SK-N-SH (cell line): ENCODE data around the gene LAPTM4A. TPM values are rescaled to one million over a fixed set of nuclear protein-coding genes. Genes with fewer than 3 reads are reported as not detected.

Experiments
- CTCF ChIA-PET: fragments of 300-600, 350-600 bp; formaldehyde crosslinking; extraction: SDS; loops from one replicate; lab custom pipeline; 2021; lab: Yijun Ruan, JAX
- POLR2A ChIA-PET: fragments of 350-600 bp; sonication (Branson Sonifier 250); formaldehyde crosslinking; extraction: SDS; loops from one replicate; lab custom pipeline; 2020; ENCODE audit warnings: antibody characterized with exemption, inconsistent platforms; lab: Yijun Ruan, JAX
- DNase-seq: peaks from one replicate; pipeline ENCODE4 v3.0.0; 2012
- H2AFZ ChIP-seq: fragments of 200-600 bp; sonication (generic); 2 replicates; pipeline ENCODE4 v1.8.1; 2016; ENCODE audit warnings: antibody characterized with exemption, mild to moderate bottlenecking, low read depth
- H3F3A ChIP-seq: fragments of 200-600 bp; sonication (generic); replicated peaks from 2 replicates; pipeline ENCODE3; 2016; ENCODE audit warnings: antibody characterized with exemption, mild to moderate bottlenecking; ENCODE audit not compliant: insufficient read depth
- H3K27ac ChIP-seq, 2 experiments: fragments of 200-500 bp in 1 of 2; fragments of 200-600 bp in 1 of 2; sonication (Bioruptor generic) in 1 of 2; sonication (generic), shearing (Covaris generic) in 1 of 2; 2 replicates each; pipeline versions ENCODE4 v1.5.1 to v1.6.1; 2014 to 2016; ENCODE audit warnings: low read depth in 2 of 2, inconsistent platforms in 1 of 2, low read length in 1 of 2, mild to moderate bottlenecking in 1 of 2, mixed read lengths in 1 of 2
- H3K27me3 ChIP-seq: fragments of 200-600 bp; sonication (generic), shearing (Covaris generic); 2 replicates; pipeline ENCODE4 v1.6.1; 2016; ENCODE audit warnings: mixed run types; ENCODE audit not compliant: insufficient read depth
- H3K36me3 ChIP-seq, 2 experiments: fragments of 200-500 bp in 1 of 2; fragments of 200-600 bp in 1 of 2; sonication (Bioruptor generic) in 1 of 2; sonication (generic) in 1 of 2; replicated peaks in 1 of 2; 2 replicates each; pipeline versions ENCODE3 to v1.5.1; 2014 to 2016; ENCODE audit warnings: low read length in 1 of 2, mild to moderate bottlenecking in 1 of 2; ENCODE audit not compliant: insufficient read depth in 2 of 2, control insufficient read depth in 1 of 2
- H3K4me1 ChIP-seq, 2 experiments: fragments of 200-500 bp in 1 of 2; fragments of 200-600 bp in 1 of 2; sonication (Bioruptor generic) in 1 of 2; sonication (generic), shearing (Covaris generic) in 1 of 2; 2 replicates each; pipeline versions ENCODE4 v1.5.1 to v1.6.1; 2014 to 2016; ENCODE audit warnings: low read depth in 1 of 2, low read length in 1 of 2, mixed run types in 1 of 2; ENCODE audit not compliant: insufficient read depth in 2 of 2, control insufficient read depth in 1 of 2
- H3K4me2 ChIP-seq: fragments of 200-600 bp; sonication (generic), shearing (Covaris generic); 2 replicates; pipeline ENCODE4 v1.6.1; 2017; ENCODE audit warnings: mixed run types
- H3K4me3 ChIP-seq, 2 experiments: fragments of 200-500 bp in 1 of 2; fragments of 200-600 bp in 1 of 2; sonication (Bioruptor generic) in 1 of 2; sonication (generic), shearing (Covaris generic) in 1 of 2; 2 replicates each; pipeline versions ENCODE4 v1.5.1 to v1.8.1; 2014 to 2016; ENCODE audit warnings: low read depth in 2 of 2, inconsistent platforms in 1 of 2, low read length in 1 of 2, mild to moderate bottlenecking in 1 of 2, mixed read lengths in 1 of 2, moderate library complexity in 1 of 2
- H3K79me2 ChIP-seq: fragments of 200-600 bp; sonication (generic); 2 replicates; pipeline ENCODE4 v1.8.1; 2017; ENCODE audit warnings: mild to moderate bottlenecking; ENCODE audit not compliant: insufficient read depth
- H3K9ac ChIP-seq: fragments of 200-600 bp; sonication (generic); 2 replicates; pipeline ENCODE4 v1.6.1; 2017; ENCODE audit warnings: mixed run types
- H3K9me2 ChIP-seq: fragments of 200-600 bp; sonication (generic); 2 replicates; pipeline ENCODE4 v1.6.1; 2017; ENCODE audit warnings: mixed run types
- H3K9me3 ChIP-seq: fragments of 200-600 bp; sonication (generic); 2 replicates; pipeline ENCODE4 v1.6.1; 2017; ENCODE audit warnings: mixed run types, mild to moderate bottlenecking, moderate library complexity
- H4K20me1 ChIP-seq: fragments of 200-600 bp; sonication (generic); 2 replicates; pipeline ENCODE4 v1.6.1; 2017; ENCODE audit warnings: mild to moderate bottlenecking, mixed run types; ENCODE audit not compliant: insufficient read depth
- CHD2 ChIP-seq: fragments of 150-350 bp; IDR thresholded peaks from 2 replicates; pipeline ENCODE4 v1.6.1; 2018; ENCODE audit warnings: low read length; ENCODE audit not compliant: partially characterized antibody
- ELF1 ChIP-seq: IDR thresholded peaks from 2 replicates; pipeline ENCODE4 v1.4.0; 2012
- EZH2phosphoT487 ChIP-seq: fragments of 200-600 bp; sonication (generic); IDR thresholded peaks from 2 replicates; pipeline ENCODE4 v1.6.1; 2017; ENCODE audit warnings: low read depth, mixed run types, mild to moderate bottlenecking, antibody characterized with exemption, moderate library complexity, borderline replicate concordance
- FOSL2 ChIP-seq: IDR thresholded peaks from 2 replicates; pipeline ENCODE4 v1.4.0; 2012; ENCODE audit warnings: low read depth, mild to moderate bottlenecking, moderate library complexity, borderline replicate concordance
- FOXJ3 ChIP-seq: sonication (generic); formaldehyde crosslinking; IDR thresholded peaks from 2 replicates; pipeline ENCODE4 v1.5.1; 2020; ENCODE audit warnings: mild to moderate bottlenecking, missing genetic modification reagents
- GABPA ChIP-seq: IDR thresholded peaks from 2 replicates; pipeline ENCODE4 v1.4.0; 2012; ENCODE audit warnings: low read depth, mild to moderate bottlenecking
- IRF3 ChIP-seq: fragments of 150-350 bp; IDR thresholded peaks from 2 replicates; pipeline ENCODE4 v1.6.1; 2016; ENCODE audit warnings: mild to moderate bottlenecking, low read depth, low read length
- JUND ChIP-seq: IDR thresholded peaks from 2 replicates; pipeline ENCODE4 v1.4.0; 2012
- MEF2A ChIP-seq: IDR thresholded peaks from 2 replicates; pipeline ENCODE4 v1.4.0; 2012; ENCODE audit warnings: low read depth, borderline replicate concordance
- NFIC ChIP-seq: IDR thresholded peaks from 2 replicates; pipeline ENCODE4 v1.4.0; 2012; ENCODE audit warnings: borderline replicate concordance
- PBX3 ChIP-seq: IDR thresholded peaks from 2 replicates; pipeline ENCODE4; 2012
- POLR2AphosphoS5 ChIP-seq: IDR thresholded peaks from 2 replicates; pipeline ENCODE4 v1.6.1; 2012; ENCODE audit warnings: low read depth, low read length
- RFX5 ChIP-seq: IDR thresholded peaks from 2 replicates; pipeline ENCODE4 v1.6.1; 2012; ENCODE audit warnings: mild to moderate bottlenecking, improper control_type of control experiment, low read length
- RXRA ChIP-seq: IDR thresholded peaks from 2 replicates; pipeline ENCODE4 v1.4.0; 2012; ENCODE audit warnings: low read depth, mild to moderate bottlenecking, borderline replicate concordance
- SMC3 ChIP-seq: IDR thresholded peaks from 2 replicates; pipeline ENCODE4 v1.6.1; 2012; ENCODE audit warnings: low read depth, low read length, improper control_type of control experiment
- TAF1 ChIP-seq: IDR thresholded peaks from 2 replicates; pipeline ENCODE4 v1.6.1; 2012; ENCODE audit warnings: low read depth, mild to moderate bottlenecking, low read length, moderate library complexity, borderline replicate concordance
- TCF12 ChIP-seq: IDR thresholded peaks from 2 replicates; pipeline ENCODE4 v1.4.0; 2012
- TEAD4 ChIP-seq: IDR thresholded peaks from 2 replicates; pipeline ENCODE4 v1.4.0; 2012; ENCODE audit warnings: mild to moderate bottlenecking, borderline replicate concordance; ENCODE audit not compliant: insufficient read depth
- YY1 ChIP-seq: IDR thresholded peaks from 2 replicates; pipeline ENCODE4 v1.4.0; 2012; ENCODE audit warnings: low read depth, mild to moderate bottlenecking
- ZBTB33 ChIP-seq: IDR thresholded peaks from 2 replicates; pipeline ENCODE4 v1.4.0; 2012; ENCODE audit warnings: low read depth, borderline replicate concordance
- WGBS: methylation state at CpG from one replicate; pipeline ENCODE4 v1.1.6; 2017; ENCODE audit warnings: low lambda C conversion rate; 5-methylcytosine and 5-hydroxymethylcytosine counted together
- polyA plus RNA-seq, 3 experiments: library from polyadenylated mRNA; depleted of rRNA; stranded (reverse); fragments of >200 nt; gene quantifications; 2 replicates each; pipeline ENCODE4 v1.2.3, GENCODE V29; 2012

The LAPTM4A gene
- polyA plus RNA-seq, 1 of the 3 experiments (the other 2 are of a cell fraction), result 306 TPM

GRCh38 chr2:20025065-20025786, 26.2 kb downstream of the LAPTM4A start:
- Histone ChIP-seq H3K9me2 (no peaks in the 10 kb centered on the region), H3K27ac (peak overlapping the region in 1 of 2 experiments; percentile 42; a peak in 2 of 4 replicates), H3K79me2 (peaks cover 16% of the 10 kb centered on the region), H3K4me2 (0 out of 2 replicates have a peak overlapping the region, but pooled peaks have one; percentile 6), H3K9ac (no peak overlapping the region), H3K27me3 (no peaks in the 10 kb centered on the region), H3K36me3 (peaks cover 6 to 27% of the 10 kb centered on the region in 2 experiments)
- ChIA-PET CTCF (interaction anchor here (2.8 to 3.2 kb wide), 2 partner anchors 10 to 69 kb away, joined by 9 to 25 read pairs; no protein-coding TSS in a partner anchor), POLR2A (no interaction called here)
- 35% methylated on average over 3 of the region's 3 CpGs for WGBS
- no peak for DNase-seq
- TF ChIP-seq ELF1 (no peak), TCF12 (peak; percentile 3; the same call in 1 of the 2 replicates), RXRA (no peak), NFIC (no peak), TAF1 (no peak), JUND (peak; percentile 57), IRF3 (no peak), CHD2 (no peak), FOSL2 (peak; percentile 70; the same call in 1 of the 2 replicates), GABPA (no peak), YY1 (no peak), POLR2AphosphoS5 (0 out of 2 replicates have a peak, but pooled peaks have one; percentile 15)
- TF ChIP-seq, all 33 proteins: peak for 4
- Histone ChIP-seq H4K20me1 (no peaks in the 10 kb centered on the region), H2AFZ (no peak overlapping the region), H3F3A (peaks cover 19% of the 10 kb centered on the region), H3K4me3 (no peak overlapping the region), H3K4me1 (no peaks in the 10 kb centered on the region; a peak in 1 of 4 replicates), H3K9me3 (peaks cover 13% of the 10 kb centered on the region)

GRCh38 chr2:20023688-20024087, 27.7 kb downstream of the LAPTM4A start:
- Histone ChIP-seq H3K27ac (no peak overlapping the region), H3K27me3 (no peaks in the 10 kb centered on the region), H3K4me1 (no peaks in the 10 kb centered on the region; a peak in 1 of 4 replicates), H3K79me2 (peaks cover 2% of the 10 kb centered on the region; the same call in 1 of the 2 replicates), H3K9me2 (no peaks in the 10 kb centered on the region), H2AFZ (no peak overlapping the region), H3K9me3 (no peaks in the 10 kb centered on the region; the same call in 1 of the 2 replicates), H3K36me3 (peaks cover 6 to 11% of the 10 kb centered on the region in 2 experiments), H3F3A (peaks cover 14% of the 10 kb centered on the region), H3K9ac (no peak overlapping the region), H4K20me1 (no peaks in the 10 kb centered on the region), H3K4me2 (no peak overlapping the region), H3K4me3 (no peak overlapping the region)
- CTCF ChIA-PET, result interaction anchor here (0.6 to 3.2 kb wide), 7 partner anchors 9 to 80 kb away, joined by 3 to 25 read pairs (median 4); no protein-coding TSS in a partner anchor
- no peak for DNase-seq
- POLR2A ChIA-PET, result interaction anchor here (0.6 kb wide), 2 partner anchors 8 to 165 kb away, joined by 3 read pairs; no protein-coding TSS in a partner anchor
- 95% methylated on average over 4 of the region's 4 CpGs for WGBS
- TF ChIP-seq NFIC (no peak), FOXJ3 (no peak), YY1 (no peak), RFX5 (no peak), PBX3 (no peak), GABPA (no peak), TEAD4 (no peak), FOSL2 (no peak), ZBTB33 (no peak), MEF2A (no peak), POLR2AphosphoS5 (no peak), EZH2phosphoT487 (no peak), SMC3 (no peak), JUND (no peak), TCF12 (no peak)
